ENCODE results near the gene HORMAD2.

Gene HORMAD2

GRCh38 chr22:30183271-30183670, 103.0 kb downstream of the HORMAD2 start:
- DNase-seq: no peak
- H3K4me1 Mint-ChIP-seq: peaks cover 96% of the 10 kb centered on the region
- H3K27me3 Mint-ChIP-seq: no peaks in the 10 kb centered on the region
- no peaks in the 10 kb centered on the region for H3K9me3 Mint-ChIP-seq
- peak overlapping the region; percentile 92 to 99 for H3K27ac Mint-ChIP-seq
- H3K4me3 Mint-ChIP-seq: peak overlapping the region; percentile 48 to 77
- ATAC-seq: no peak

- peaks cover 96% of the 10 kb centered on the region for H3K4me1 Mint-ChIP-seq
- peak; percentile 83 for ATAC-seq
Measured at GRCh38 chr22:30183861-30184278, 103.6 kb downstream of the HORMAD2 start.

GRCh38 chr22:30185129-30185528, 104.9 kb downstream of the HORMAD2 start:
- DNase-seq: peak in 1 of 2 donors; percentile 45
- Mint-ChIP-seq H3K4me1 (peaks cover 96% of the 10 kb centered on the region), H3K9me3 (peaks cover 0 to 4% of the 10 kb centered on the region in 2 donors), H3K27ac (peak overlapping the region; percentile 96 to 99), H3K27me3 (no peaks in the 10 kb centered on the region), H3K4me3 (peak overlapping the region; percentile 76 to 78)
- peak; percentile 57 for ATAC-seq

More at GRCh38 chr22:30183861-30184278, 103.6 kb downstream of the HORMAD2 start:
- peak overlapping the region; percentile 48 to 77 for H3K4me3 Mint-ChIP-seq
- no peaks in the 10 kb centered on the region for H3K9me3 Mint-ChIP-seq
- H3K27me3 Mint-ChIP-seq: no peaks in the 10 kb centered on the region
- peak in 1 of 2 donors; percentile 37 for DNase-seq
- peak overlapping the region; percentile 92 to 99 for H3K27ac Mint-ChIP-seq

GRCh38 chr22:30185549-30185948, 105.3 kb downstream of the HORMAD2 start:
- Mint-ChIP-seq H3K27ac (peak overlapping the region; percentile 96 to 99), H3K4me1 (peaks cover 96% of the 10 kb centered on the region), H3K27me3 (no peaks in the 10 kb centered on the region), H3K9me3 (peaks cover 0 to 4% of the 10 kb centered on the region in 2 donors), H3K4me3 (peak overlapping the region; percentile 76 to 78)
- ATAC-seq (no peak), DNase-seq (no peak)

DNA sequence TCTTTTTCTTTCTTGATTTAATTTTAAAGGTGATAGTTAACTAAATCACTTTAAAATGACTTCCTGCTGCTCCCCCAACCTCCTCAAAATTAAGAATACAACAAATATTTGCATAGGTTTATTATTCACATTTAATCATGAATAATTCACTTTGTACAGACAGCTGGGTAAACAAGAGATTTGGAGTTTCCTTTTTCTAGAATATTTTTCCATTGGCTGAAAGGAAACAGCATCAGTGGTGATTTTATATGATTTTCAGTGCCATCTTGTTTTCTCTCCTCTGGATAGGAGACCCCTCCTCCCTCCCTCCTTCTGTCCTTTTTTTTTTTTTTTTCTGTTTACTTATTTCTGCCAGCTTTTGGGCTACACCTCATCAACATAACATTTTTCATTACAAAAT, 105.8 kb downstream of the HORMAD2 start:
- Mint-ChIP-seq H3K4me1 (peaks cover 96% of the 10 kb centered on the region), H3K27ac (peak overlapping the region; percentile 90 to 97), H3K27me3 (no peaks in the 10 kb centered on the region), H3K4me3 (peak overlapping the region; percentile 50 to 60), H3K9me3 (peaks cover 0 to 4% of the 10 kb centered on the region in 2 donors)
- ATAC-seq (no peak), DNase-seq (no peak)

DNA sequence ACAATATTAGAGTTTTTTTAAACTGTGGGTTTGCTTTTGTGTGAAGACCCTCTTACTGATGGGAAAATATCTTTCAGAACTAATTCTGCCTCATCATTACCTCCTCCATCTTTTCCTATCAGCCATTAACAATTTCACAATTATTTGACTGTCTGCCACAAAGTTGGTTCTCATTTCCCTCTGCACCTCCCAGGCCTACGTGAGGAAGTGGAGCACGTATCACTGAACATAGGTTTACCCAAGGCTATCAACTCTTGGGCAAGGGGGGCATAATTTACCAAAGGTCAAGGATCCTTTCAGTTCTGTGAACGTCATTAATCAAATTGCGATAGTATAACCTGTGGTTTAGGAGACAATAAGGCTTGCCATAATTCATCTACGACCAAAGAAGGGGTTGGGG, 106.2 kb downstream of the HORMAD2 start:
- ATAC-seq (no peak), DNase-seq (no peak)
- Mint-ChIP-seq H3K27me3 (no peaks in the 10 kb centered on the region), H3K4me3 (peak overlapping the region; percentile 50 to 60), H3K4me1 (peaks cover 96% of the 10 kb centered on the region), H3K27ac (peak overlapping the region; percentile 90 to 97), H3K9me3 (peaks cover 0 to 4% of the 10 kb centered on the region in 2 donors)

DNA sequence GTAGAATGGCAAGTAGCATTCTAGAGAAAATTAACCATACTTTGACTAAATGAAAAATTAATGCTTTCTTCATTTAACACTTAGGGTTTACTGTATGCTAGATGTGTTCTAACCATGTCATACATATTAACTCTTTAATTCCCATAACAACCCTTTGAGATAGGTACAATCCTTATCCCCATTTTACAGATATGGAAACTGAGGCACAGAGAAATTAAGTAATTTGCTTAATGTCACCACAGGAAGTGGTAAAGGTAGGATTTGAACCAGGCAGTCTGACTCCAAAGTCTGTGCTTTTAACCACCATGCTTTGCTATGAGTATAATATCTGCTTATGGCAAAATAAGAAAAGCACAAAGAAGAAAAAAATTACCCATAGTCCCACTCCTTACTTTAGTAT, 106.8 kb downstream of the HORMAD2 start:
- Mint-ChIP-seq H3K27me3 (no peaks in the 10 kb centered on the region), H3K4me3 (peak overlapping the region; percentile 44 to 51), H3K4me1 (peaks cover 95% of the 10 kb centered on the region), H3K9me3 (peaks cover 0 to 4% of the 10 kb centered on the region in 2 donors), H3K27ac (peak overlapping the region in 1 of 2 donors; percentile 92)
- no peak for ATAC-seq
- DNase-seq: no peak

GRCh38 chr22:30187529-30188407, 107.5 kb downstream of the HORMAD2 start:
- Mint-ChIP-seq H3K27me3 (no peaks in the 10 kb centered on the region), H3K9me3 (peaks cover 0 to 4% of the 10 kb centered on the region in 2 donors), H3K27ac (peak overlapping the region; percentile 45 to 92), H3K4me3 (peak overlapping the region; percentile 44 to 51), H3K4me1 (peaks cover 95% of the 10 kb centered on the region)
- ATAC-seq: no peak
- no peak for DNase-seq

GRCh38 chr22:30188911-30189310, 108.6 kb downstream of the HORMAD2 start:
- H3K27me3 Mint-ChIP-seq: no peaks in the 10 kb centered on the region
- peaks cover 0 to 4% of the 10 kb centered on the region in 2 donors for H3K9me3 Mint-ChIP-seq
- no peak for ATAC-seq
- DNase-seq: no peak
- H3K4me1 Mint-ChIP-seq: peaks cover 95% of the 10 kb centered on the region
- H3K27ac Mint-ChIP-seq: peak overlapping the region; percentile 61 to 93
- peak overlapping the region; percentile 27 to 40 for H3K4me3 Mint-ChIP-seq

- no peak for DNase-seq
- Mint-ChIP-seq H3K4me1 (peaks cover 94% of the 10 kb centered on the region), H3K27ac (peak overlapping the region in 1 of 2 donors; percentile 94), H3K27me3 (no peaks in the 10 kb centered on the region), H3K4me3 (peak overlapping the region; percentile 34 to 53), H3K9me3 (peaks cover 0 to 4% of the 10 kb centered on the region in 2 donors)
- ATAC-seq: no peak
Measured at GRCh38 chr22:30190574-30190973, 110.3 kb downstream of the HORMAD2 start.

DNA sequence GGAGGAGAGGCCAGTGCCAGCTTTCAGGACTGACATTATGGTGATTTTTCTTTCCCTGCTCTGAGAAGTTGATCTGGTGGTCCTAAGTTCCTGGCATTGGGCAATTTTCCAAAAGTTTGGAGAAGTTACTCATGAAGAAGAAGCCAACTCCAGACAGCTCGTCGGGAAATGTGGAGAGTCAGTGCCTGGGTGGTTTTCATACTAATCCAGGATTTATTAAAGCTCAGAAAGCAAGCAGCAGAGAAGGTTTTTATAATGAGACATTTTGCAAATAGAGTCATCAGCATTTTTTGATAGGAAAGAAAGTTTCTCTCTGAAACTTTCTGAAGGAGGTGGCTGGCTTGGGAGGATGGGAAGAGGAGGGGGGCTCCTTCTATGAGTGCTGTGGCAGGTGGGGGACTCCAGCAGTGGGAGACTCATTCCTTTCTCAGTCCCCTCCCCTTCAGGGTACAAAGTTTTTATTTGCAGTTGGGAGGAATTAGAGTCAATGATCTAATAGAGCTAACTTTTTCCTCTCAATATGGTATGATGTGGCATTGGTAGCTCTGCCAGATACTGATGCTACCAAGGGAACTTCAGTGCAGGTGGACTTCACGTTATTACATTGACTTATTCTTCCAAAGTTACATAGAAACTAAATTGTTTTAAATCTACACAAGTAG, 110.9 kb downstream of the HORMAD2 start:
- Mint-ChIP-seq H3K4me1 (peaks cover 96% of the 10 kb centered on the region), H3K4me3 (peak overlapping the region; percentile 34 to 53), H3K27me3 (no peaks in the 10 kb centered on the region), H3K27ac (peak overlapping the region; percentile 46 to 94), H3K9me3 (peaks cover 0 to 4% of the 10 kb centered on the region in 2 donors)
- ATAC-seq (no peak), DNase-seq (no peak)

GRCh38 chr22:30192427-30192826, 112.2 kb downstream of the HORMAD2 start:
- DNase-seq (no peak), ATAC-seq (no peak)
- Mint-ChIP-seq H3K9me3 (peaks cover 0 to 4% of the 10 kb centered on the region in 2 donors), H3K4me1 (peaks cover 97% of the 10 kb centered on the region), H3K27ac (peak overlapping the region in 1 of 2 donors; percentile 80), H3K4me3 (no peak overlapping the region), H3K27me3 (no peaks in the 10 kb centered on the region)

DNA sequence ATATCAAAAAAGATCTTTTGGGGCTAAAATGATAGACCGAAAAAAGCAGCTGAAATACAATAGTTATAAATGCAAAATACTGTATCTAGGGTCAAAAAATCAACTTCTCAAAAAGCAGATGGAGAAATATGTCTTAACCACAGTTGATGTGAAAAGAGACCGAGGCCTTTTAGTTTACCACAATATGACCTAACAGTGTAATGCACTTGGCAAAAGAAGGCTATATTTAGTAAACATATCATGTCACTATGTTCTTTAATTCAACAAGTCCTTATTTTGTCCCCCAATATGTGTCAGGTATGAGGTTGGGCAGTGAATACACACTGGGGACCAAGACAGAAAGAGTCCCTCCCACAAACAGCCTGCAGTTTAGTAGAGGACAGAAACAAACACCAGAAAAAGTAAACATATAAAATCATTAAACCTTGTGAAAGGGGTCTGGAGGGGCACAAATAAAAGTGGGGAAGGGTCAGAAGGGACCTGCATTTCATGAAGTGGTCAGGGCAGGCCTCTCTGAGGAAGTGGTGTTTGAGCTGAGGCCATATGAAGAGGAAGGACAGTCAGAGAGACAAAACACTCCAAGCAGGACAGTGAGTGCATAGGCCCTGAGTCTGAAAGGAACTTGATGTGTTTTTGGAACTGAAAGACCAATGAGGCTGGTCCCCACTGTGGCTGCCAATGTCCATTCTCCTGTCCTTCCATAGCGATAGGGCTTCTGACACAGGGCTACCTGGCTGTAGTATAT, 112.9 kb downstream of the HORMAD2 start:
- Mint-ChIP-seq H3K4me1 (peaks cover 93% of the 10 kb centered on the region), H3K27ac (no peak overlapping the region), H3K9me3 (peaks cover 0 to 4% of the 10 kb centered on the region in 2 donors), H3K4me3 (no peak overlapping the region), H3K27me3 (no peaks in the 10 kb centered on the region)
- ATAC-seq: no peak
- DNase-seq: no peak

DNA sequence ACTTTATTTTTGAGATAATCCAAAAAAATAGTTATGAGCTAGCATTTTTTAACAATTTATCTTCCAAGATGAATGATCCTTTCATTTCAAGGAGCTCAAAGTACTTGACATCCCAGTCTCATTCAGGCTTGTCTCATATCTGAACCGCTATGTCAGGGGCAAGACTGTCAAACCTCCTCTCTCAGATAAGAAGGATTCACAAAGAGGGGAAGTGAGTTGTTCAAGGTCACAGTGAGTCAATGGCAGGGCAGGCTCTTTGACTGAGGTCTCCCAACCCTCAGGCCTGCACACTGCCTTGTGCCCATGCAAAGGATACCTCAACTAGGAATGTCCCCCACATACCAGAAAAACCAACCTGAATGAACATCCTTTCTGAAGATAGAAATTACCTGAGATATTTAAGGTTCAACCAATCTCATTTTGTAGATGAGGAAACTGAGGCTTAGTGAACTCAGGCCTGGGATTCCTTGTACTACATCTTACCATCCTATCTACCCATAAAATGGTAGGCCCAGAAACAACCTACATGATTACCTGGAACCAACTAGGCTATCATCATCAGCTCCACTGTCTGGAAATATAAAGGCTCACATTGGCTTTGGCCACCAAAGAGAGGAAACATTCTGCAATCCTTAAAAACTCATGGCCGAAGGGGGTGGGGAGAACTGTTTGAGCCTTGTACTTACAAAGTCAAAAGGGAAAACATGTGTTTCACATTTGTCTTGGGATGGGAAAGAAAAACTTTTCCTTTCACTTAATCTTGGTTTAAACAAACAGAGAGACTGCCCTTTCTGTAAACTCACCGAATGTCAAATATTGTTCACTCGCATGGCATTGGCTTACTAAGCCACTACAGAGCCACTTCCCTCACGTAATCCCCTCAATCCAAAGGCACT, 115.2 kb downstream of the HORMAD2 start:
- Mint-ChIP-seq H3K4me1 (peaks cover 86% of the 10 kb centered on the region), H3K4me3 (peak overlapping the region; percentile 59 to 74), H3K27ac (peak overlapping the region; percentile 93 to 99), H3K9me3 (no peaks in the 10 kb centered on the region), H3K27me3 (no peaks in the 10 kb centered on the region)
- ATAC-seq (no peak), DNase-seq (peak in 1 of 2 donors; percentile 30)

Data from stimulated activated naive CD8-positive, alpha-beta T cell treated with anti-CD3 and anti-CD28 coated beads, Interleukin-15, amount 100 ng/mL, for 72 hours (primary cell).